Fibroblast of mammary gland (primary cell): Measurements from ENCODE around the gene HOXB7.

ENCODE experiments used
- DNase-seq: peaks from one replicate; pipeline ENCODE4 v3.0.0-alpha.2; 2010; ENCODE audit warnings: low read depth
- H3K4me3 ChIP-seq: 2 replicates; pipeline ENCODE4 v1.5.1; 2011; ENCODE audit warnings: low read depth, mild to moderate bottlenecking, low read length, moderate library complexity; ENCODE audit not compliant: control insufficient read depth
- TF ChIP-seq, protein P1 (sequence below): conservative IDR thresholded peaks from 2 replicates; pipeline ENCODE4 v1.5.1; 2011; ENCODE audit warnings: low read depth, low read length, inconsistent platforms; ENCODE audit not compliant: control insufficient read depth, insufficient read depth

The HOXB7 gene

DNA sequence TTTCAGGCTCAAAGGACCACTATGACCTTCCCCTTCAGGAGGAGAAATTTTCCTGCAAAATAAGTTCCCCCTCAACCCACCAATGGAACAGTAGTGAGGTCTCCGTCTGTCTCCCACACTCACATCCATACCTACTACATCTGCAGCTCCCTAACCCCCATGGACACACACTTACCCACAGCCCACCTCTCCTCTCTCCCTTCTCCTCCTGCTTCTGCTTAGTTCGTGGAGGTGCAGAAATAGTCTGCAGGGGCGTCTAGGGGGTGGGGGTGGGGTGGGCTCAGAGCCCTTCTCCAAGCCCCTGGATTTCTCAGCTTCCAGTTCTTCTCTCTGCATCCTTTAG, 41.6 kb downstream of the HOXB7 start:
- TF ChIP-seq, protein P1, sequence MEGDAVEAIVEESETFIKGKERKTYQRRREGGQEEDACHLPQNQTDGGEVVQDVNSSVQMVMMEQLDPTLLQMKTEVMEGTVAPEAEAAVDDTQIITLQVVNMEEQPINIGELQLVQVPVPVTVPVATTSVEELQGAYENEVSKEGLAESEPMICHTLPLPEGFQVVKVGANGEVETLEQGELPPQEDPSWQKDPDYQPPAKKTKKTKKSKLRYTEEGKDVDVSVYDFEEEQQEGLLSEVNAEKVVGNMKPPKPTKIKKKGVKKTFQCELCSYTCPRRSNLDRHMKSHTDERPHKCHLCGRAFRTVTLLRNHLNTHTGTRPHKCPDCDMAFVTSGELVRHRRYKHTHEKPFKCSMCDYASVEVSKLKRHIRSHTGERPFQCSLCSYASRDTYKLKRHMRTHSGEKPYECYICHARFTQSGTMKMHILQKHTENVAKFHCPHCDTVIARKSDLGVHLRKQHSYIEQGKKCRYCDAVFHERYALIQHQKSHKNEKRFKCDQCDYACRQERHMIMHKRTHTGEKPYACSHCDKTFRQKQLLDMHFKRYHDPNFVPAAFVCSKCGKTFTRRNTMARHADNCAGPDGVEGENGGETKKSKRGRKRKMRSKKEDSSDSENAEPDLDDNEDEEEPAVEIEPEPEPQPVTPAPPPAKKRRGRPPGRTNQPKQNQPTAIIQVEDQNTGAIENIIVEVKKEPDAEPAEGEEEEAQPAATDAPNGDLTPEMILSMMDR, result no peak
- H3K4me3 ChIP-seq, result peak overlapping the region; percentile 26
- DNase-seq, result no peak

DNA sequence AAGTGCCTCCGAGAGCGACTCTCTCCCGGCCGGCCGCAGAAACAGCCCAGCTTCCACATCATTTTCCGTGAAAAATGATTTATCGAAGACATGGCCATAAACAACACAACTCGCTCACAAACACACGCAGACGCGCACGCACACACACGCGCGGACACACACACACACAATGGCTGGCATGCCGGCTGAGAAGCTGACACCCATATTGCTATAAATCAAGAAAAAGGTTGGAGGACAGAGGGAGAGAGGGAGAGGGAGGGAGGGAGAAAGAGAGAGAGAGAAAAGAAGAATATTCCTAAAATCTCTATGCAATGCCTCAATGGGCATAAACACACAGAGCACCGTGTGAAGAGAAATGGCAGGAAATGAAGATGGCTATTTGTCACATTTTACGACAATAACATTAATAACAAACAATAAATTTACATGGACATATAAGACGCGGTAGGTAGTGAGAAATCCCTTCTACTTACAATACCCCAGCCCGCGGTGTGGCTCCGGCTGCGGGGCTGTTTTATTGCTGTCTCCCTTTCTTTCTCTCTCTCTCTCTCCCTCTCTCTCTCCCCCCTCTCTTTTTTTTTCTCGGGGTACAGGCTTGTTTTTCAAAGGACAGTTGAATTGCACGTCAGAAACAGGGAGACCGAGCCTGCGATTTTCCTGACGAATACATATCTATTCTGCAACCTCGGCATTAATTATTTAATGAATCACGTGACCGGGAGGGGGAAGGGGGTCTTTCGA, 42.1 kb downstream of the HOXB7 start:
- TF ChIP-seq, protein P1, result no peak
- no peak for DNase-seq
- peak overlapping the region; percentile 26 for H3K4me3 ChIP-seq

DNA sequence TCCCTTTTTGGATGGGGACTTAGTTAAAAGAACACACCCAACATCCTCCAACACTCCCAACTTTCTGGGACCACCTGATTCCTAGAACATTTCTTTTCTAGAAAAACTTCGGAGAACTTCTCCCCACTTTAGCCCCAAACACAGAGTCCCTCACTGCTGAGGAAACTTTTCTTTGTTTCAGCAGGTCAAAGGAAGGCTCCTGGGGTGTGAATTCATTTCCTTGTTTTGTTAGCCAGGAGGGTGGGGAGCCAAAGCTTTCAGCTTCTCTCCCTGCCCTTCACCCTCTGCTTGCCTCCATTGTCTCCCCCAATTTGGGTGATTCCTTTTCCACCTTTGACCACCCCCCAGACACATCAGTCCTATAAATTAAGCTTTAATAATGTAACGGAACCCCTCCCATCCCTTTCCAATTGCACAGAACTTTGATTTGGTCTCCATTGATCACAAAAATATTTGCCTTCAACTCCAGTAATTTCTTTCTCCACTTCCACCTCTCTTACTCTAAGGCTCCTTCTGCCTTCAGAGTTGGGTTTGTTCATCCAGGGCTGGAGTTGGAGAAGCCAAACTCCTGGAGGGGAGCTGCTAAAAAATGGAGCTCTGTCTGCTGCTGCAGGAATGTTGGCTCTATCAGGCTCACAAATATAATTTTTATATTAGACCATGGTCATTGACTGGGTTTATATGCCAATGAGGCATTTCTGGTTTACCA, 43.0 kb downstream of the HOXB7 start:
- DNase-seq, result no peak
- no peak overlapping the region for H3K4me3 ChIP-seq
- TF ChIP-seq, protein P1, result no peak

DNA sequence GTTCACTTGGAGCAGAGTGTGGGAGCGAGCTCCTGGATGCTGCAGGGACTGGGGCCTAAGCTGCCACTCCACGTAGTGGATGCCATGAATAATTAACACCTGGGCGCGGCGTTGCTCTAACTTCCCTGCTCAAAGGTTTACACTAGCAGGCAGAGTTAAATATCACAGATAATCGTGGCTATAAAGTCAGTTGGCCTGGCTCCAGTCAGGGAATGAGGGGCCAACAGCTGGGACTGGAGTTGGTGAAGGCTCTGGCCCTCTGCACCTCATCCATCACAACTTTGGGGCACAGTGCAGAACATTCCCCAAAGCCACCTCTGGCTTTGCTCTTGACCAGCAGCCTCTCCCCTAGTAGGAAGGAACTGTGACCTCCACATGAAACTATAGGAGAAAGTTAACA, 43.6 kb downstream of the HOXB7 start:
- DNase-seq, result no peak
- TF ChIP-seq, protein P1, result no peak
- H3K4me3 ChIP-seq, result no peak overlapping the region

DNA sequence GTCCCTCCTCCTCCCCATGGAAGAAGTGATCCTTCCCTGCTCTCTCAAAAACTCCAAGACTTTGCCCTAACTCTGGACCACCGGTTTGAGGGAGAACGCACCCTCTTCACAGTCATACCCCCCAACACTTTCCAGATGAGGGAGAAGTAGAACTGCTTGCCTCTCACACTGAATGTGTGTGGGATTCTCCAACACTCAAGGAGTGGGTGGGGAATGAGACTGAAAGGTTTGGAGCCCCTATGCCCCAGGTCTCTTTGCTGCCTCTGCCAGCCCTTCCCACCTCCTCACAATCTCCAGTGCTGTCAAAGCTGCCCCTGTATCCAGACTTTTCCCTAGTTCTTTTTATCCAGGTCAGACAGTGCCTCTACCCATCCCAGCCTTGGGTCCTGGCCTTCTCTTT, 44.1 kb downstream of the HOXB7 start:
- no peak for DNase-seq
- TF ChIP-seq, protein P1, result no peak
- no peak overlapping the region for H3K4me3 ChIP-seq

DNA sequence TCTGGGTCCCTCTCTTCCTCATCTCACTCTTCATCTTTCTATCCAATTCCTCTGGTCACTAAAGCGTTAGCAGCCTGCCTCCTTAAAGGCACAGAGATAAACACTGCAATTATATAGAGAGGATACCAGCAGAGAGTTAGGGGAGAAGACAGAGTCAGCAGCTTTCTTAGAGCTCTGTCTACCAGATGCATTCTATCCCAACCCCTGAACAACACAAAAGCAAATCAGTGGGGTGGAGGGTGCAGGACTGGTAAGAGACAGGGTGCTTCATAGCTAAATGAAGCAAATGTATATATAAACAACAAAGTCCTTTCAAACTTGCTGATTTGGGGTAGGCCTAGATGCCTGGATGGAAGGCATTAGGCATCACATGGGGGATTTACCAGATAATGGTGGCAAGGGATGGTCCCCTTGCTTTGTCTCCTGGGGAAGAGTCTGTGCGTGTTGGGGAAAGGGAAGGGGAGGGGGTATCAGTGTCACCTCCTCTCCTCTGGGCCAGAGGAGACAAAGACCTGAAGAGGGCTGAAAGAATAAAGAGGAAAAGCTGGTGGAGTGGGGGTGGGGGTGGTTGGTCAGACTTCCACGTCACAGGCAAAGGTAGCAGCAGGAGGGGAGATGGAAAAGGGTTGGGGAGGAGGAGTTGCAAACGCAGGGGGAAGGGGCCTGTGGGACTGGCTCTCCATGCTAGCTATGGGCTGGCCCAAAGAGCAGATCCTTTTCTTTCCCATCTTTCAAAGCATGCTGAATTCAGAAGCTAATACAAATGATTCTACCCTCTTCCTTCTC, 44.7 kb downstream of the HOXB7 start:
- no peak for DNase-seq
- H3K4me3 ChIP-seq, result no peak overlapping the region
- TF ChIP-seq, protein P1, result no peak
